ENCODE measurements around the gene POLN. TPM values are rescaled to one million over a fixed set of nuclear protein-coding genes. Genes with fewer than 3 reads are reported as not detected.

Gene POLN
- total and polyA plus RNA-seq, 2 donors: 1.0 to 3.1 TPM

GRCh38 chr4:2125023-2125422 lies 116.9 kb downstream of the POLN start:
- Histone ChIP-seq H3K4me3 (ENCODE audit: low read depth, low read length) (no peak overlapping the region), H3K4me1 (ENCODE audit: insufficient read depth) (no peaks in the 10 kb centered on the region), H3K27ac (ENCODE audit: low read depth) (no peak overlapping the region), H3K36me3 (ENCODE audit: insufficient read depth) (no peaks in the 10 kb centered on the region)
- DNase-seq (ENCODE audit: extremely low spot score): no peak
- WGBS: 89% methylated on average over 4 of the region's 4 CpGs

GRCh38 chr4:2116687-2117400 lies 125.1 kb downstream of the POLN start:
- Histone ChIP-seq H3K36me3 (ENCODE audit: insufficient read depth) (no peaks in the 10 kb centered on the region), H3K4me3 (ENCODE audit: low read depth, low read length) (no peak overlapping the region), H3K27ac (ENCODE audit: low read depth) (no peak overlapping the region), H3K4me1 (ENCODE audit: insufficient read depth) (no peaks in the 10 kb centered on the region)
- WGBS: 83% methylated on average over 6 of the region's 6 CpGs
- no peak for DNase-seq (ENCODE audit: extremely low spot score)

GRCh38 chr4:2105559-2105958 lies 136.4 kb downstream of the POLN start:
- Histone ChIP-seq H3K4me3 (ENCODE audit: low read depth, low read length) (no peak overlapping the region), H3K27ac (ENCODE audit: low read depth) (no peak overlapping the region), H3K36me3 (ENCODE audit: insufficient read depth) (no peaks in the 10 kb centered on the region), H3K4me1 (ENCODE audit: insufficient read depth) (peaks cover 1% of the 10 kb centered on the region)
- no peak for DNase-seq (ENCODE audit: extremely low spot score)
- WGBS: 92% methylated on average over 1 of the region's 1 CpG

GRCh38 chr4:2104556-2105345 lies 137.2 kb downstream of the POLN start:
- WGBS: 79% methylated on average over 9 of the region's 9 CpGs
- DNase-seq (ENCODE audit: extremely low spot score): no peak

GRCh38 chr4:2103843-2104547 lies 137.9 kb downstream of the POLN start:
- DNase-seq (ENCODE audit: extremely low spot score): no peak
- H3K4me1 ChIP-seq (ENCODE audit: insufficient read depth): peaks cover 1% of the 10 kb centered on the region
- H3K36me3 ChIP-seq (ENCODE audit: insufficient read depth): no peaks in the 10 kb centered on the region
- H3K27ac ChIP-seq (ENCODE audit: low read depth): no peak overlapping the region
- H3K4me3 ChIP-seq (ENCODE audit: low read depth, low read length): no peak overlapping the region
- WGBS: 83% methylated on average over 2 of the region's 2 CpGs

More at GRCh38 chr4:2104556-2105345, 137.2 kb downstream of the POLN start:
- peaks cover 1% of the 10 kb centered on the region for H3K4me1 ChIP-seq (ENCODE audit: insufficient read depth)
- H3K36me3 ChIP-seq (ENCODE audit: insufficient read depth): no peaks in the 10 kb centered on the region
- H3K4me3 ChIP-seq (ENCODE audit: low read depth, low read length): no peak overlapping the region
- H3K27ac ChIP-seq (ENCODE audit: low read depth): no peak overlapping the region

GRCh38 chr4:2103127-2103842 lies 138.6 kb downstream of the POLN start:
- 88% methylated on average over 5 of the region's 5 CpGs for WGBS
- Histone ChIP-seq H3K27ac (ENCODE audit: low read depth) (no peak overlapping the region), H3K4me1 (ENCODE audit: insufficient read depth) (peaks cover 1% of the 10 kb centered on the region), H3K4me3 (ENCODE audit: low read depth, low read length) (no peak overlapping the region), H3K36me3 (ENCODE audit: insufficient read depth) (no peaks in the 10 kb centered on the region)
- DNase-seq (ENCODE audit: extremely low spot score): no peak

- DNase-seq (ENCODE audit: extremely low spot score): no peak
These were observed 139.7 kb downstream of the POLN start for GRCh38 chr4:2102045-2102883.

GRCh38 chr4:2101346-2102044 lies 140.4 kb downstream of the POLN start:
- Histone ChIP-seq H3K27ac (ENCODE audit: low read depth) (no peak overlapping the region), H3K4me1 (ENCODE audit: insufficient read depth) (no peaks in the 10 kb centered on the region), H3K4me3 (ENCODE audit: low read depth, low read length) (no peak overlapping the region), H3K36me3 (ENCODE audit: insufficient read depth) (no peaks in the 10 kb centered on the region)
- DNase-seq (ENCODE audit: extremely low spot score): no peak
- WGBS: 84% methylated on average over 7 of the region's 7 CpGs

More at GRCh38 chr4:2102045-2102883, 139.7 kb downstream of the POLN start:
- WGBS: 82% methylated on average over 4 of the region's 4 CpGs
- no peaks in the 10 kb centered on the region for H3K36me3 ChIP-seq (ENCODE audit: insufficient read depth)
- no peak overlapping the region for H3K27ac ChIP-seq (ENCODE audit: low read depth)
- H3K4me3 ChIP-seq (ENCODE audit: low read depth, low read length): no peak overlapping the region
- H3K4me1 ChIP-seq (ENCODE audit: insufficient read depth): no peaks in the 10 kb centered on the region

- Histone ChIP-seq H3K36me3 (ENCODE audit: insufficient read depth) (no peaks in the 10 kb centered on the region), H3K27ac (ENCODE audit: low read depth) (no peak overlapping the region), H3K4me1 (ENCODE audit: insufficient read depth) (no peaks in the 10 kb centered on the region), H3K4me3 (ENCODE audit: low read depth, low read length) (no peak overlapping the region)
- no peak for DNase-seq (ENCODE audit: extremely low spot score)
- 85% methylated on average over 7 of the region's 7 CpGs for WGBS
These were observed 145.8 kb downstream of the POLN start for GRCh38 chr4:2096073-2096609.

- Histone ChIP-seq H3K27ac (ENCODE audit: low read depth) (no peak overlapping the region), H3K36me3 (ENCODE audit: insufficient read depth) (no peaks in the 10 kb centered on the region), H3K4me1 (ENCODE audit: insufficient read depth) (no peaks in the 10 kb centered on the region), H3K4me3 (ENCODE audit: low read depth, low read length) (no peak overlapping the region)
- no peak for DNase-seq (ENCODE audit: extremely low spot score)
- 92% methylated on average over 16 of the region's 16 CpGs for WGBS
These were observed 146.5 kb downstream of the POLN start for GRCh38 chr4:2095236-2096072.

GRCh38 chr4:2094545-2094944 lies 147.4 kb downstream of the POLN start:
- no peaks in the 10 kb centered on the region for H3K36me3 ChIP-seq (ENCODE audit: insufficient read depth)
- no peak overlapping the region for H3K4me3 ChIP-seq (ENCODE audit: low read depth, low read length)
- no peak for DNase-seq (ENCODE audit: extremely low spot score)
- WGBS: 88% methylated on average over 4 of the region's 4 CpGs
- H3K27ac ChIP-seq (ENCODE audit: low read depth): no peak overlapping the region
- no peaks in the 10 kb centered on the region for H3K4me1 ChIP-seq (ENCODE audit: insufficient read depth)

Data from urinary bladder (tissue), 4 donors.